GM18861 (cell line): ENCODE data around the gene FSTL5.
"Not testable (repeated sequence)": the region's sequence is repeated elsewhere in the genome, so short reads cannot be mapped to it uniquely, and the experiment has no call there.

Experiments
- ATAC-seq: cut with Tn5 transposase; IDR thresholded peaks from one replicate; pipeline ENCODE4 v1.9.1; 2021; ENCODE audit not compliant: unreplicated experiment

FSTL5 gene

DNA sequence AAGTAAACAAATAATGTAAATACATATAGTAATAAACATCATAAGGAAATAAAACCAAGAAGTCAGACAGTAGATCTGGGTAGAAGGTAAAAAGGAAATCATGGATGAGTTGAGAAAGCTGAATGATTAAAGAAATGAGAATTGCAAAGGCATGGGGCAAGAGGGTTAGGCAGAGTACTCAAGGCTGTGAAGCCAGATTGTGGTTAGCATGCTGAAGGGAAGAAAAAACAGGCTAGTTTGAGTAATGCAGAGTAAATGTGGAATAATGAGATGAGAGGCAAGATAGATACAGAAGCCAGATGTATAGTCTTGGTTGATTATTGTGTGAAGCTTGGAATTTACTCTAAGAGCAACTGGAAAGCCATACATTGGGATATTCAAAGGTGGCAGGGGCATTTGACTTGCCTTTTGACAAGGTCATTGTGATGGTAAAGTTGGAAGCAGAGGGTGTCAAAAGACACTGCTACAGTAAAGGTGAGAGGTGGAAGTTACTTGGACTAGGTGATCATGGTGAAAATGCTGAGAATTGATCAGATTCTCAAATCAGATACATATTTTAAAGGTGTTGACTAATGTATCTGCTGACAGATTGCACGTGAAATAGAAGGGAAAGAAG lies 307.0 kb downstream of the FSTL5 start:
- no peak for ATAC-seq

DNA sequence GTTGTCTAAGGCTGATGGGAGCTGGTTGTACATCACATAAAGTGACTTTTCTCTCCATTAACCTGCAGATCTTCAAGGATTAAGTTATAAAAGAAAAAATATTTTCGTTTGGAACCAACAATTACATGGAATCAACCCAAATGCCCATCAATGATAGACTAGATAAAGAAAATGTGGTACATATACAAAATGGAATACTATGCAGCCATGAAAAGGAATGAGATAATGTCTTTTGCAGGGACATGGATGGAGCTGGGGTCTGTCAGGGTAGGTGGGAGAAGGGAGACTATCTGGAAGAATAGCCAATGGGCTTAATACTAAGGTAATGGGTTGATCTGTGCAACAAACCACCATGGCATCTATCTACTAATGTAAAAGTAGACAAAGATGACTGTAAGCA lies 313.2 kb downstream of the FSTL5 start:
- ATAC-seq = no peak

DNA sequence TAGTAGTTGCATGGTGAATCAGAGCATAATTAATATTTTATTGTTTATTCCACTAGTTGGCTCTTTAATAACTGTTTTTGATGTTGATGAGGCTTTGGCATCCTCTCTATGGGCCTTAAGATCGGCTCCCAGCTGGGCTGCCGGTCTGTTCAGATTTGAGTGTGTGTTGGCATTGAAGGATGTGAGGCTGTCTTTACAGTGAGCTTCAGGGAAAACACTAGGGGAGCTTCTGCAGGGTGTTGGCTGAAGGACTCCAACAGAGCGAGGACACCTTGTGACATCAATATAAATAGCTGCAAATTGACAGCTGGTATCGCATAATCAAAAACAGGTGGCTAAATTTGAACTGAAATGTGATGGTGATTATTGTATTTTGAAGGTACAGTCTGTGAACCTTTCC lies 322.0 kb downstream of the FSTL5 start:
- no peak for ATAC-seq

DNA sequence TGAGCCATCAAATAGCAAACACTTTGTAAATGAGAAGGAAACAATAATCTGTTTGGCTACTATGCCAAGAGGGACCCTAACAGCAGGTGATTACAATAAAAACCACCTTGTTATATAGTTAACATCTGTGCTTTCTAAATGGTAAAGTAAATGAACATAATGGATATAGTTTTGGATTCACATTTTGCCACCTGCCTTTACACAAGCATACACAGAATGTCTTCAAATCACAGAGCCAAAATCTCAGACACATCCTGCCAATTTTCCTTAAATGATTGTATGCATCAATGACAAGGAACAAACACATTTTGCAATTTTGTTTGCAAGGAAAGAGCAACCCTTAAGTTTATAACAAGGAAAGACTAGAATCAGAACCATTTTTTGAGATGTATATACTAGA lies 334.2 kb downstream of the FSTL5 start:
- ATAC-seq = no peak

DNA sequence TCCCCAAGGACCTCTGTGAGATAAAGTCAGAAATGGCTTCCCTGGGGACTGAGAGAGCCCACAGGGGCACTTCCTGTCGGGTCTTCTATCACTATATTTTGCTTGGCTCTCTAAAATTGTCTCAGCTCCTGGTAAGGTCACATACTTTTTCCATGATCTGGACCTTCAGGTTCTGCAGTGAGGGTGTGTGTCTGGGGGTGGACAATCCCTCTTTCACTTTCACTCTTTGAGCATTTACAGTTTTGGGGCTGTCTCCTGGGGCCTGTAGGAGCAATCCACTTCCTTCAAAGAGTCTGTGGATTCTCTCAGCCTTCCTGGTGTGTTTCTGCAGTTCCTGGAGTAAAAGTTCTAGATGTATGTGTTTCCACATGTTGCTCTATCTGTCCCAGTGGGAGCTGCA lies 335.7 kb downstream of the FSTL5 start:
- ATAC-seq = no peak

DNA sequence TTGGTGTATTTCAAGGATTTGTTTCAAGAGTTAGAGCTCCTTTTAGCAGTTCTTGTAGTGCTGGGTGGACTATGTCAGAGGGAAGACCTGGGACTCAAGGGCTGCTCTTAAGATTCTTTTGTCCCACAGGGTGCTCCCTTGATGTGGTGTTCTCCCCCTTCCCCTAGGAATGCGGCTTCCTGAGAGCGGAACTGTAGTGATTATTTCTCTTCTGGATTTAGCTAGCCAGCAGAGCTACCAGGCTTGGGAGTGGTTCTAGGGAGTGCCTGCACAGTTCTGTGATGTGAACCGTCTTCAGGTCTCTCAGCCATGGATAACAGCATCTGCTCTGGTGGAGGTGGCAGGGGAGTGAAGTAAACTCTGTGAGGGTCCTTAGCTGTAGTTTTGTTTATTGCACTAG lies 336.8 kb downstream of the FSTL5 start:
- no peak for ATAC-seq

DNA sequence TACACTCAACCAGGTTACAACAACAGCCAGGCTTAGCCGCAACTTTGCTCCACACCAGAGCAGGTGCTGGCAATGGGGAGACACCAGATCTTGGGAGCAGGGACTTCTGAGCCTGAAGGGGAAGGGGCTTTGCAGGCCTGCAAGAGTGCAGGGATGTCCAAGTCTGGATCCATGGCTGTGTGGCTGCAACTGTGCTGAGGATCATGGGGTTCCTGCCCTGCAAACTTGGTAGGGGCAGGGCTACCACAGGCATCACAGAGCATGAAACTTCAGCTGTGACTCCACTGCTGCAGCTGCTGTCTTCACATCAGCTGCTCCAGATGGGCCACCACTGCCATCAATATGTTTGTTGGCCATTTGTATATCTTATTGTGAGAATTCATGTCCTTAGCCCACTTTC lies 340.4 kb downstream of the FSTL5 start:
- ATAC-seq = no peak

DNA sequence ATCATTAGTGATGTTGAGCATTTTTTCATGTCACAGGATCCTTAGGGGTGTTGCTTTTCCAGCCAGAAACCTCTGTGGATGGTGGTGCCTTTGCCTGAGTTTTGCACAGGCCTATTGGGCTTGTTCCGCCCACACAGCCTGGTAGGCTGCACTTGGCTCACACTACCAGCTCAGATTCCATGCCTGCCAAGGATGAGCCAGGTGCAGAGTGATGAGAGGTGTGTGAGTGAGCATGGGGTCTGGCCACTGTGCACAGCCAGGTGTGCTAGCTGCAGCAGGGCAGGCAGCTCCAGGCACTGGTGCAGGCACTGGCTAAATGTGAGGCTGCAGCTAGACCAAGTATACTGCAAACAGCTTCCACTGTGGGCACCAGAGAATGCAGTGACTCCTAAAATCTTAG lies 341.6 kb downstream of the FSTL5 start:
- no peak for ATAC-seq

DNA sequence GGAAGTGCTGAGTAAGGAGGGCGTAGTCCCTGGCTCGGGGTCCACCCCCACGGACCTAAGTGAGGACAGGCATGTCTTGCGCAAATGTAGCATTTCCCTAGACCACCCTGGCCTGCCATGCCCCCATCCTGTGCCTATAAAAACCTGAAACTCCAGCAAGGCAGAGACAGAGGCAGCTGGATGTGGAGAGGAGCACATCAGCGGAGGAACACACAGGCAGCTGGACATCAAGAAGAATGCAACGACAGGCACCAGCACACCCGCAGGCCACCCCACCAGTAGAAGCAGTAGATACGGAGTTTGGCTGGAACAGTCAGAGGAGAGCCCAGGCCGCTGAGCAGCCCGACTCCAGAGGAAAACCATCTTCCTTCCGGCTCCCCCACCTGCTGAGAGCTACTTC lies 345.9 kb downstream of the FSTL5 start:
- no peak for ATAC-seq

DNA sequence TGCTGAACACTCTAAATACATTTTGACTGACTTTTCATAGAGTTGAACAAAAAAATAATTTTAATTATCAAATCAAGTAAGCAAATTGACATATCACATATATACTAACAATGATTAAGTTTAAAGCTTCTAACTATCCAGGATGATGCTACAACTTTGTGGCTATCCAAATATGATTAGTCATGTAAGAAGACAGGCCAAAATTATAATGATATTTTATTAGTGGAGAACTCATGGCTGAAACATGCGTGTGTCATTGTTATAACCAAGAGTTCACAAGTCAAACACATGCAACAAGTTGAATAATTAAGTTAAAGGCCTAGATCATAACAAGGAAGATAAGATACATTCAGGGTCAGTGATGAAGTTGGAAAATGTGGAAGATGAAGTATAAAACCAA lies 346.8 kb downstream of the FSTL5 start:
- ATAC-seq = no peak

DNA sequence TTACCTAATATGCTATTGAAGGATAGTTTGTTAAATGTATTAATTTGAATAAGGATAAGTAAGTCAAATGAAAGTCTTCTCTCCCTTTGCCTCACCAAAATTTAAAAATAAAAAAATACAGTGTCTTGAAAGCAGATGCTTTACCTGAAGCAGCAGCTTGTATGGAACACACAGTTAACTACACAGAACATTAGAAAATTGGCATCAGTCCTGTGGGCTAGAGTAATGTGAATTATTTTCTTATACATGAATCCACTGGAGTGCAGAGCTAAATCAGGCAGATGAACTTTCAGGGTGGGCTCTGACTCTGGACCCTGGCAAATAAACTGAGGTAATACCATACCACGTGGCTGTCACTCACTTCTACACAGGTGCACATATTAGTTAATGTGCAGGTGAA lies 348.0 kb downstream of the FSTL5 start:
- no peak for ATAC-seq

DNA sequence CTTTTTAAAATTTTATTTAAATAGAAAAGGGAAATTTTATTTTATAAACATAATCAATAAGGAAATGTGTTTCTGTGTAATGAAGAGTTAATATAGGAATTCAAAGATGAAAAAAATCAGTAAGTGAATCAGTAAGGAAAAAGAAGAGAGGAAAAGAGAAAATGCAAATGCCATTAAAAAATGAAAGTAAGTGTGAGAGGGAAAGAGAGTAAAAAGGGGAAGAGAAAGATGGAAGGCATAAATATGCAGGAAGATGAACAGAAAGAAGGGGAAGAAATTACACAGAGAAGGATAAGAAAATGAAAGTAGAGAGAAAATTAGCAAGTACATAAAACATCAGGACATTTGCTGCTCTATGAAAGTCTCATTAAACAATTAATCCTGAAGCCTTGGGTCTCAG lies 349.9 kb downstream of the FSTL5 start:
- ATAC-seq = no peak

DNA sequence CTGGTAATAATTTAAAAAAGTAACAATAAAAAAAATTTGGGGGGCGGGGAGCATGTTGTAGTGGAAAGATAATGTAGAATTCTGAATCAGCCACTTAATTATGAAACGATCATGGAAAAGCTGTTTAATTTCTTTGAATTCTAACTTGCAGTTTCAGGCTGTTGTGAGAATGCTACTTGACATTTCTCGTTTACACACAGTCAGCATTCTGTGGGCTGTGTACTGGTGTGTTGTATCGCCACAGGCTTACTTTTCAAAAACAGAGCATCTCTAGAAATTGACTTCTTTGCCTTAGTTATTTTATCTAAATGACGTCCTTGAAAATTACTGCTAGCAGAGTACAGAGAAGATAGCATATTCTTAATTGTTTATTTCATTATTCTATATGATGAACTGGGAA lies 350.4 kb downstream of the FSTL5 start:
- no peak for ATAC-seq

DNA sequence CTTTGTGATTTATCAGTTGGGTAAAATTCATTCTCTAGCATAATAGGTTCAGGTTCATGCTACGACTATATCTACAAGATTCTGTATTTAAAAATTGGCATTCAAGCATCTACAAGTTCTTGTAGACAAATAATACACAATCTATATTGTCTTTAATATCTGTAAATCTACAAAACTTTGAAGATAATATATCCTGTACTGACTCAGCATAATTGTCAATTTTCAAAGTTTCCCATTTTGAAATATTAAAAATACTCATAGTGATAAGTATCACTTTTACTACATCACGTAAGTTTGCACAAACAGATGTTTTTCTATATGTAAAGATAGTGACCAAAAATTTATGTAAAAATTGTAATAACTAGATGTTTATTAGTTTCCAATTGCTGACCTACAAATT lies 360.6 kb downstream of the FSTL5 start:
- ATAC-seq = no peak

DNA sequence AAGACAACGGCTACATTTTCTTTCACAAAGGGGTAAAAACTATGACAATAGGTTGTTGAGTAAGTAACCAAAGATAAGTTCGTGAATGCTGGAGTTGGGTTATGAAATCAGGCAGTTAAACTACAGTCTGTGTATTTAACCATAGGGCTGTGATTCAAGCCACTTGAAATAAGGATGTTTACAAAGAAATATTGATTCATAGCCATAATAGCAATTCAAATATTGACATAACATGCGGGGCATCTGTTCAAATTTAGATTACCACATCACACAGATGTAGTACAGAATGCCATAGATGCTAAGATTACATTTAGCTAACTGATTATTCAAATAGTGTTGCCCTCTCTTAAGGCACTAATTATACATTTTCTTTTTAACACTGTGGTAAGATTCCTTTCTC lies 364.1 kb downstream of the FSTL5 start:
- no peak for ATAC-seq

DNA sequence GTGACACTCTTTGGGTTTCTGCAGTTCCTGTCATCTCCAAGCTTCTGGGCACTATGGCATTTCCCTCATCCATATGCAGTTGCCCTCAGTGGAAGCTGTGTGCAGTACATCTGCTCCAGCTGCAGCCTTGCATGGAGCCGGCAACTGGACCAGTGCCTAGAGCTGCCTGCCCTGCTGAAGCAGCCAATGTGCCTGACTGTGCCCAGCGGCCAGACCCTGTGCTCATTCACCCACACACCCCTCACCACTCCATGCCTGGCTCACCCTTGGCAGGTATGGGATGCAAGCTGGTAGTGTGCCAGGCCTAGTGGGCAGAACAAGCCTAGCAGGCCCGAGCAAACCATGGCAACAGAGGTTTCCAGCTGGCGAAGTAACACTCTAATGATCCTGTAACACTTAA lies 370.8 kb downstream of the FSTL5 start:
- no peak for ATAC-seq

DNA sequence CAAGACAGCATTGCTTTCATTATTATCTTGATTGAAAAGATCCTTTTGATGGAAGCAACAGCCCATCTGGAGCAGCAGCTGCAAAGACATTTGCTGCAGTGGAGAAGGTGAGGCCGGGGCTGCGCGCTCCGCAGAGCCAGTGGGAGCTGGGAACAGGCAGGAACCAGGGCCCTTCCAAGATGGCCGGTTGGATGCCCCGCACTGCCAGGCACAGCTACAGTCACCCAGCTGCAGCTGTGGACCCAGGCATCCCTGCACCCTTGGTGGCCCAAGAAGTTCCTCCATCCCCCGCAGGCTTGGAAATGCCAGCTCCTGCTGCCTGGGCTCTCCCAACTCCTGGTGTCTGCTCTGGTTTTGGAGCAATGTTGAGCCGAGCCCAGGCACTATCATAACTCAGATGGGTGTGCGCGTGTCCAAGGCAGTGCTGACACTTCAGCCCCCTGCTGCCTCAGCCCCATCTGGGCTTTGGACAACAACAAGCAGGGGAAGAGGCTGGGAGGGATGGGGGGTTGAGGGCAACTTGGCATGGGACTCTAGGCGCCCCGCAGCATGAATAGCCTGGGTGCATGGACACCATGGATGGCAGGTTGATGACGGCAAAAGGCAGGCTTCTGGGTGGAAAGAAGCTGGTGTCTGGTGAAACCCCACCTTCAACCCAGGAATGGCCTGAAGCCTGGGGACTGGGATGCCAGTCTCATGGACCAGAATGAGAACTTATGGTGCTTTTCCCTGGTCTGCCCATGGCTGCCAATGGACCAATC lies 371.8 kb downstream of the FSTL5 start:
- no peak for ATAC-seq

DNA sequence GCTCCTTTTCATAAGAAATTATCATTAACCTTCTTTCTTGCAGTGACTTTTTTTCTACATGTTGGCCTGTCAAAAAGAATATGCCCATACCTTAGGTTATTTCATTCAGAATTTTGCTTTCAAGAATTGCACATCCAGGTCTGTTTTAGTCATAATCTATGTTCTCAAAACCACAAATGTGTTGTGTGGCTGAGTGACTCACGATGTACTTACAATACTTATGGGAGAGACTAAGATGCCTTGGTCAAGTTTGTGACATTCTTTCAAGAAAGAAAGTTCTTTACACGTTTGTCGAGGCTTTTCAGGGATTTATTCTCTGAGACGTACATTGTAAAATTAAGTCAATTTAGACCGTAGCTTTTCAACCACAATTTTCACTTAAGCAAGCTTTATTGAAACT lies 396.7 kb downstream of the FSTL5 start:
- no peak for ATAC-seq

DNA sequence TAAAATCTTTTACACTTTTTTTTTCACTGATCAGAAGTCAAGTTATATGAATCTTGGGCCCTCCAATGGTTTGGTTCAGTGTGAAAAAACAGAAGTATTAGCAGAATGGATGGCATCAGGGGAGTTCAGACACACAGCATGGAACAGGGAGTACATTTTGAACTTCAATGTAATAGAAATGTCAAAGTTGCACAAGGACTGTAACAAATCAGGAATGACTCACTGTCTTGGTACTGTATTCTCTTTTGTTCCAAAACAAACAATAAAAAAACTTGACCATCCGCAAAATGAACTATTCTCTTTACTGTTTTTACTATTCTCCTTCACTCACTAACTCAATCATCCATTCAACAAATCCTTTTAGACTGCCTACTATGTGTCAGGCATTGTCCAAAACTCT lies 401.0 kb downstream of the FSTL5 start:
- ATAC-seq = no peak

DNA sequence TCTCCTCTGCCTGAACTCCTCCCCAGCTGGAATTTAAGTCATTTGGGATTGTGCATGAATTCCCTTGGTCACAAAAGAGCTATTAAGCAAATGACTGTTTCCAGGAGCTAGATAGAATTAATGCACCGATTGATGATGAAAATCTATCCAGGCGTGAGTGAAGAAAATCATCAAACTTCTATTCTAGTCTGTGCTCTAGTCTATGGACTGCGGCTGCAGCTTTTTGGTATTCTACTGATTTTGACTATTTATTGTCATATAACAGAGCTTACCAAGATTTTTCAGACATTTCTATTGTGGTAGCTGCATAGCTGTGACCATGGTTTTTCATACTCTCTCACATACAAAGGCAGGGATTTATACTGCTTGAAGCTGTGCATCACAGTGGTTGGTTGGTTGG lies 403.8 kb downstream of the FSTL5 start:
- no peak for ATAC-seq

DNA sequence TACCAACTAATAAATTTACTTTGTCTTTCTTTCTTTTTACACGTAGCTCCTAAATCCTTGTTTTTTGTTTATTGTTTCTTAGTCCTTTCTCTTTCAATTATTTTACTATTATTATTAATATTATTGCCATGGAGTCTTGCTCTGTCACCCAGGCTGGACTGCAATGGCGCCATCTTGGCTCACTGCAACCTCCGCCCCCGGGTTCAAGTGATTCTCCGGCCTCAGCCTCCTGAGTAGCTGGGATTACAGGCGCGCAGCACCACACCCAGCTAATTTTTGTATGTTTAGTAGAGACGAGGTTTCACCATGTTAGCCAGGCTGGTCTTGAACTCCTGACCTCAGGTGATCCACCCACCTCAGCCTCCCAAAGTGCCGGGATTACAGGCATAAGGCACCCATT lies 405.4 kb downstream of the FSTL5 start:
- not testable (repeated sequence) for ATAC-seq

DNA sequence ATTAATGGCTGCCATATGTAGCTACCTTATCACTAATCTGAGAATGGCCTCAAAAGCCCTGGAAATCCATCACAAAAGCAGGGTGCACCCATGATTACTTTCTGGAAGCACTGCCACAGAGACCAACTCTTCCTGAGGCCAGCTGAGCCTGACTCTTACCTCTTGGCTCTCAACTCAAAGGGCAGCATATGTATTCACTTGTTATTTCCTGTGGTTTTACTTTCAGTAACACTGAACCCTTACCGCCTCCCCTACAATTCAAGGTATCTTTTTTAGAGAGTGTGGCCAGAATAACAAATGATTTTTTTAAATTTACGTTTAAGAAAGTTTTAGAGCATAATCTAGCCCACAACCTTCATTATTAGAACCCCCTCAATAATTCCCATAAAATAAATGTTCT lies 434.9 kb downstream of the FSTL5 start:
- ATAC-seq = no peak

DNA sequence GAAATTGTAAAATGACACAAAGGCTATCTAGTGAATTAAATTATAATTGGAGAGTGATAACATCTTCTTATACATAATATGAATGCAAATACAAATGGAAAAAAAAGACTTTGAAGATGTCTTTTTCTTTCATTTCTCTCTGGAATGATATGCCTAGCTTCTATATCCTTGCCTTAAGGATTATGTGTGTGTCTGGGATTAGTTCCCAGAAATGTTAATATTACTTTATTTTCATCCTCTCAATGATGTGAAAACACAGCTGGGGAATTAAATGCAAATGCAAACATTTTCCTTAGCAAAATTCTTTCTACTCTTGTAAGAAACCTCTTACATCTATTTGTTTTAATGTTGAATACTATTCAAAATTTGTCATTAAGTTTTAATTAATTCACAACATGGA lies 441.9 kb downstream of the FSTL5 start:
- no peak for ATAC-seq
